GM19452 (cell line): ENCODE data around the gene PKP4.
A peak's percentile ranks its signal among the peaks of the same experiment; 100 is the strongest.
"Not testable (repeated sequence)": the region's sequence is repeated elsewhere in the genome, so short reads cannot be mapped to it uniquely, and the experiment has no call there.

Experiments
- ATAC-seq: cut with Tn5 transposase; IDR thresholded peaks from one replicate; pipeline ENCODE4 v1.9.1; 2021; ENCODE audit not compliant: unreplicated experiment

Gene PKP4, protein sequence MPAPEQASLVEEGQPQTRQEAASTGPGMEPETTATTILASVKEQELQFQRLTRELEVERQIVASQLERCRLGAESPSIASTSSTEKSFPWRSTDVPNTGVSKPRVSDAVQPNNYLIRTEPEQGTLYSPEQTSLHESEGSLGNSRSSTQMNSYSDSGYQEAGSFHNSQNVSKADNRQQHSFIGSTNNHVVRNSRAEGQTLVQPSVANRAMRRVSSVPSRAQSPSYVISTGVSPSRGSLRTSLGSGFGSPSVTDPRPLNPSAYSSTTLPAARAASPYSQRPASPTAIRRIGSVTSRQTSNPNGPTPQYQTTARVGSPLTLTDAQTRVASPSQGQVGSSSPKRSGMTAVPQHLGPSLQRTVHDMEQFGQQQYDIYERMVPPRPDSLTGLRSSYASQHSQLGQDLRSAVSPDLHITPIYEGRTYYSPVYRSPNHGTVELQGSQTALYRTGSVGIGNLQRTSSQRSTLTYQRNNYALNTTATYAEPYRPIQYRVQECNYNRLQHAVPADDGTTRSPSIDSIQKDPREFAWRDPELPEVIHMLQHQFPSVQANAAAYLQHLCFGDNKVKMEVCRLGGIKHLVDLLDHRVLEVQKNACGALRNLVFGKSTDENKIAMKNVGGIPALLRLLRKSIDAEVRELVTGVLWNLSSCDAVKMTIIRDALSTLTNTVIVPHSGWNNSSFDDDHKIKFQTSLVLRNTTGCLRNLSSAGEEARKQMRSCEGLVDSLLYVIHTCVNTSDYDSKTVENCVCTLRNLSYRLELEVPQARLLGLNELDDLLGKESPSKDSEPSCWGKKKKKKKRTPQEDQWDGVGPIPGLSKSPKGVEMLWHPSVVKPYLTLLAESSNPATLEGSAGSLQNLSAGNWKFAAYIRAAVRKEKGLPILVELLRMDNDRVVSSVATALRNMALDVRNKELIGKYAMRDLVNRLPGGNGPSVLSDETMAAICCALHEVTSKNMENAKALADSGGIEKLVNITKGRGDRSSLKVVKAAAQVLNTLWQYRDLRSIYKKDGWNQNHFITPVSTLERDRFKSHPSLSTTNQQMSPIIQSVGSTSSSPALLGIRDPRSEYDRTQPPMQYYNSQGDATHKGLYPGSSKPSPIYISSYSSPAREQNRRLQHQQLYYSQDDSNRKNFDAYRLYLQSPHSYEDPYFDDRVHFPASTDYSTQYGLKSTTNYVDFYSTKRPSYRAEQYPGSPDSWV

DNA sequence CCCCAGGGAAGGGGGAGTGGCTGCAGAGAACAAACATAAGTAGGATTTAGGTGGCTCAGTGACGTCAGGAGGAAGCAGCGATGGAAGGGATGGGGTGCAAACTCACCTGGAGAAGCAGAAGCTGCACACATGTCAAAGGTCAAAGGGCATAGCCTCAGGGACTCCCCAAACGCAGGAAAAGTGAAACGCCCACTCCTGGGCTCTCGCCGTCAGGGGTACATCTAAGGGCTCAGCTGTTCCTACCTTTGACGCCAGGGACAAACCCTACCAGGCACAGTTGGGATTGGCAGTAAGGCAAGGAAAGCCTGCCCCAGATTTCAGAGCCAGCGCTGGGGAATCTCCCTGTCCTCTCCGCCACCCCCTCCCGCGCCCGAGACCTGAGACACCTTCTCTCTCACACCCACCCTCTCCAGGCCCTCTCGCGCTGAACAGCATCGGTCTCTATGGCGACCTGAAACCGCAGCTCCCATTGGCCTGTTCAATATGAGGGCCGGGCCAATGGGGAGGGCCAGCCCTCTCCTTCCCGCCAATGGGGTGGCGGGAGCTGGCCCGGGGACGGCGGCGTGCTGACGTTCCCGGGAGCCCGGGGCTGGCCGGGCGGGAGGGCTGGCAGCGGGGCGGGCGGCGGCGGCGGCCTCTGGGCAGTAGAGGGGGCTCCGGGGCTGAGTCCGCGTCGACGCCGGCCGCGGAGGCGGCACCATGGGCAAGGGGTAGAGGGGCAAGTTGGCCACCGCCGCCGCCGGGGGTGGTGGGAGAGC lies at the start of gene PKP4, which contains the start of gene CCDC148:
PKP4 (plus strand) TSS at position 644 of the 758 bp plus-strand sequence. CDS start 76,233 bp downstream, outside the sequence.
CCDC148 (minus strand) TSS at position 445 of the 758 bp plus-strand sequence; CDS start at position 131, 314 bp downstream.
- peak; percentile 92 for ATAC-seq

DNA sequence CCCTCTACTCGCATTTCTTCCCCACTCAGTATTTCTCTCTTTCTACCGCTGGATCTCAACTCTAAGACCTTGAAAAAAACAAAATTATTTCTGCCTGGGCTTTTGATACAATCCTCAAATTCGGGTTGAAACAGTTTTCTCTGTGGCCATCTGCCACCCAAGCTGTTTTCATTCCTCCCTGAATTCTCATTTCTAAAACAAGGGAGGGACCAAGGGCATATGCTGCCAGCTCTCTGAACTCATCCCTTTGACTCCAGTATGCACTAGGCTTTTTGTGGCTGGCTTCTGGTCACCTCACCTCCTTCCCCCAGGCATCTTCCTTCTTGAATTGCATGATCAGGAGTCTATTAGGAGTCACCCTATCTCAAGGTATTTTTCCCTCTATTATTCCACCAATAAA lies 49.7 kb upstream of the PKP4 start:
- no peak for ATAC-seq

DNA sequence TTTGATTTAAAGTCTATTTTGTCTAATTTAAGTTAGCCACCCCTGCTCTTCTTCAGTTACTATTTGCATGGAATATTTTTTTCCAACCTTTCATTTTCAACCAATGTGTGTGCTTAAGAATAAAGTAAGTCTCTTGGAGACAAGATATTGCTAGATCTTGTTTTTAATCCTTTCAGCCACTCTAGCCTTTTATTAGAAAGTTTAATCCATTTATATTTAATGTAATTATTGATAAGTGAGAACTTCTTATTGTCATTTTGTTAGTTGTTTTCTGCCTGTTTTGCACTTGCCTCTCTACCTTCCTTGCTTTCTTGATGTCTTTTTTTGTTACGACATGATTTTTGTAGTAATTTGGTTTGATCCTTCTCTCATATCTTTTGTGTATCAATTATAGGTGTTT lies 46.6 kb upstream of the PKP4 start:
- ATAC-seq: no peak

DNA sequence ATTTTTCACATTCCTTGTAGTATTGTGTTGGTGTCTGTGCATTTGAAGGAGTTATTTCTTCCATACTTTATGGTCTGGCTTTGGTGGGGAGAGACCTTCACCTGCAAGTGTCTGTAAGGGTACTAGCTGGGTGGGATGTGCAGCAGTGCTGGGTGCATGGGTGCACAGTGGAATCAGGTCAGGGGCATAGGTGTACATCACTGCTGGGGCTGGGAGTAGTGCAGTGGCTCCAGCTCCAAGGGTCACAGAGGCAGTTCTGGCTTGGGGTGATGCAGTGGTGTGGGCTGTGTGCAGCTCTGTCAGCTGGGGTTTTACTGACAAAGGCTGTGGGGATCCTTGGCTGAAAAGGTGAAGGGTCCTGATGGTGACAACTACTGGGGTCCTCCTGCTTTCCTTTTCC lies 45.0 kb upstream of the PKP4 start:
- no peak for ATAC-seq

DNA sequence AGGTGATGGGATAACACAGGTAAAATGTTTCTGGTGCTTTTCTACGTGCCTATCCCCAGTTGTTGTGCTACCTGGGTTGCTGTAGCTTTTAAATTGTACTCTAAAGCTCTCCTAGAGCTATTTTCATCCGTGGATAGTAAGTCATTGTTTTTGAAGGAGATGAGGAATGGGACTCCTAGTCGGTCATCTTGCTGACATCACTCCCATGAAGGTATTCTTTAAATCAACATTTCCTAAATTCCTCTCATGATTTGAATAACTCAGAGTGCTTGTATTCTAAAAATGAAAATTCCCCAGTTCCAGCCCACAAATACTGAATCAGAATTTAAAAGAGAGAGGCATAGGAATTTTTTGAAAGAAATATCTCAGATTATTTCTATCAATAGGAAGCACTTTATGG lies 44.5 kb upstream of the PKP4 start:
- no peak for ATAC-seq

DNA sequence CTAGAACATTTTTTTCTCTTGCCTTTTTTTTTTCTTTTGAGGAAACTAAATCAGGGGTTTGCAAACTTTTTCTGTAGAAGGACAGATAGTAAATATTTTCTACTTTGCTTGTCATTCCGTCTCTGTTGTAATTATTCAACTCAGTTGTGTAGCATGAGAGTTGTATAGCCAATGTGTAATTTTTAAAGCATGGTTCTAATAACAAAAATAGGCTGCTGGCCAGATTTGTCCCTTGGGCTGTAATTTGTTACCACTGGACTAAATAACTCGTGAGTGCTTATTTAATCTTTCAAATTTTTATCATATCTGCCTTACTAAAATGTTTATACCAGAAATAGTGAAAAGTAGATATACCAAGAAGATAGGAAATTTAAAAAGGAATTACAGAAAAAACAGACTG lies 43.2 kb upstream of the PKP4 start:
- no peak for ATAC-seq

DNA sequence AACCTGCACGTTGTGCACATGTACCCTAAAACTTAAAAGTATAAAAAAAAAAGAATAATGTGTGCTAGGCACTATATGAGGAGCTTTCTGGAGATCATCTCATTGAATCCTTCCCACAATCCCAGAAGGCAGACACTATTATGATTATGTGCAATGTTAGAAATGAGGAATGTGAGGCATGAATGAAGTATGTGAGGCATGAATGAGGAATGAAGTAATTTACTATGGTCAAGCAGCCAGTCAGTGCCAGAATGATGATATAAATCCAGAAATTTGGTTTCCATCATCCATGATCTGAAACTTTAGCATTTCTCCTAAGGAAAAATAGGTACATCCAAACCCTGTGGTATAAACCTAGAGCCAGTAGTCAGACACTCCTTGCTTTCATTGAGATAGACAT lies 42.2 kb upstream of the PKP4 start:
- no peak for ATAC-seq

DNA sequence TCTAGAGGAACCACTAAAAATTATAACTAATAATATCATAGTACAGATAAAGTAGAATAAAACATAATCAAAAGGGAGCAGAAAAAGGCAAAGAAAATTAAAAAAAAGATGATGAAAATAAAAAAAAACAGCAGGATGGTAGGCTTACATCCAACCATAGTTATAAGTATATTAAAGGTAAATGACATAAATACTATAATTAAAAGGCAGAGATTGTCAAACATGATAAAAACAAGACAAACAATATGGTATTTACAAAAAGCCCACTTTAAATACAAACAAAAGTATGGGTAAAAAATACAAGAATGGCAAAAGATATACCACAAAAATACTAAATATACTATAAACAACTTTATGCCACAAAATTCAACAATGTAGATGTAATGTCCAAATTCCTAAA lies 24.6 kb upstream of the PKP4 start:
- ATAC-seq: no peak

DNA sequence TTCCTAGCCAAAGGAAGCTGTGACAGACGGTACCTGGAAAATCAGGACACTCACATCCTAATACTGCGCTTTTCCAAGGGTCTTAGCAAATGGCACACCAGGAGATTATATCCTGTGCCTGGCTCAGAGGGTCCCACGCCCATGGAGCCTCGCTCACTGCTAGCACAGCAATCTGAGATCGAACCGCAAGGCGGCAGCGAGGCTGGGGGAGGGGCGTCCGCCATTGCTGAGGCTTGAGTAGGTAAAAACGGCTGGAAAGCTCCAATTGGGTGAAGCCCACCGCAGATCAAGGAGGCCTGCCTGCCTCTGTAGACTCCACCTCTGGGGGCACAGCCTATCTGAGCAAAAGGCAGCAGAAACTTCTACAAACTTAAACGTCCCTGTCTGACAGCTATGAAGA lies 23.0 kb upstream of the PKP4 start:
- ATAC-seq: not testable (repeated sequence)

DNA sequence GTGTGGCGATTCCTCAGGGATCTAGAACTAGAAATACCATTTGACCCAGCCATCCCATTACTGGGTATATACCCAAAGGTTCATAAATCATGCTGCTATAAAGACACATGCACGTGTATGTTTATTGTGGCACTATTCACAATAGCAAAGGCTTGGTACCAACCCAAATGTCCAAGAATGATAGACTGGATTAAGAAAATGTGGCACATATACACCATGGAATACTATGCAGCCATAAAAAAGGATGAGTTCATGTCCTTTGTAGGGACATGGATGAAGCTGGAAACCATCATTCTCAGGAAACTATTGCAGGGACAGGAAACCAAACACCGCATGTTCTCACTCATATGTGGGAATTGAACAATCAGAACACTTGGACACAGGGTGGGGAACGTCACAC lies 17.7 kb upstream of the PKP4 start:
- not testable (repeated sequence) for ATAC-seq

DNA sequence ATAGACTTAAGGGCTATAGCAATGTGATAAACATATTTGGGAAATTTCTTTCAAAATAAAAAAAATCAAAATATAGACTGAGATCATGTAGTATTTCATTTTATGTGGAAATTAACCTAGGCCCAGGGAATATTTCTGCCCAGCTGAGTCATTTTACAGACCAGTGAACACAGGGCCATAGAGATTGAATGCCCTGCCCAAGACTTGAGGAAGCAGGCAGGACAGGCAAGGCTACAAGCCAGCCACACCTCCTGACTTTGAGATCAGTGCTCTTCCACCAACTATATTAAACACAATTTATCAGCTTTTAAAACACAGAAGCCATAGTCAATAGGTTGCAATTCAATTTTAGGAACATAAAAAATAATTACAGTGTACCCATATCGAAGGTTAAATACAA lies 13.1 kb upstream of the PKP4 start:
- no peak for ATAC-seq

DNA sequence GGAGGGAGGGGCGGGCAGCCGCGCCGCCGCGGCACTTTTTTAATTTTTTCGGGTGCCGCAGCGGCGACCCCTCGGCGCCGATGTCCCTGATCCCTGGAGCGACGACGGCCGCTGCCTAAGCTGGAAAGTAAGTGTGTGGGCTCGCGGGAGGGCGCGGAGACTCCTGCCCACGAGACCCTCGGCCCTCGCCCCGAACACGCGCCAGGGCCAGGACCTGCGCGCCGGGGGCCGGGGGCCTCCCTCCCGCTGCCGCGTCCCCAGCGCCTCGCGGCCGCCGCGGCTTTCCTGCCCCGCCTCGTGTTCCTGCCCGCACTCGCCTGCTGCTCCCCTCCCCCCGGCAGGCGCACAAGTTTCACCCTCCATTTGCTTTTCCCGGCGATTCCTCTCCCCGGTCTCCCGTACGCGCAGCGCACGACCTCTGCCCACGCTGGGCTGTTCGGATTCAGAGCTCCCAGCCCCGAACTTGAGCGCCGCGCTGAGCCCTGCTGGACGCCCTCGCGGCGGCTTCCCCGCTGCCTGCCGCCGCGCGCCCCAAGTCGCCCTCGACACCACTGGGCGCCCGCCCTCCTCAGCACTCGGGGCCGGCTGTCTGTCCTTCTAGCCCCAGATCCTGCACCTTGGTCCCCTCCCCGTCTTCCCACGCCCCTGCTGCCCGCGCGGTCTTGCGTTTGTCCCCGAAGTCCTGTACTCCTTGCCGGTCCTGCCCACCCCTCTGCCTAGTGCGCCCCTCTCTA lies 507 bp downstream of the PKP4 start:
- peak; percentile 30 for ATAC-seq

DNA sequence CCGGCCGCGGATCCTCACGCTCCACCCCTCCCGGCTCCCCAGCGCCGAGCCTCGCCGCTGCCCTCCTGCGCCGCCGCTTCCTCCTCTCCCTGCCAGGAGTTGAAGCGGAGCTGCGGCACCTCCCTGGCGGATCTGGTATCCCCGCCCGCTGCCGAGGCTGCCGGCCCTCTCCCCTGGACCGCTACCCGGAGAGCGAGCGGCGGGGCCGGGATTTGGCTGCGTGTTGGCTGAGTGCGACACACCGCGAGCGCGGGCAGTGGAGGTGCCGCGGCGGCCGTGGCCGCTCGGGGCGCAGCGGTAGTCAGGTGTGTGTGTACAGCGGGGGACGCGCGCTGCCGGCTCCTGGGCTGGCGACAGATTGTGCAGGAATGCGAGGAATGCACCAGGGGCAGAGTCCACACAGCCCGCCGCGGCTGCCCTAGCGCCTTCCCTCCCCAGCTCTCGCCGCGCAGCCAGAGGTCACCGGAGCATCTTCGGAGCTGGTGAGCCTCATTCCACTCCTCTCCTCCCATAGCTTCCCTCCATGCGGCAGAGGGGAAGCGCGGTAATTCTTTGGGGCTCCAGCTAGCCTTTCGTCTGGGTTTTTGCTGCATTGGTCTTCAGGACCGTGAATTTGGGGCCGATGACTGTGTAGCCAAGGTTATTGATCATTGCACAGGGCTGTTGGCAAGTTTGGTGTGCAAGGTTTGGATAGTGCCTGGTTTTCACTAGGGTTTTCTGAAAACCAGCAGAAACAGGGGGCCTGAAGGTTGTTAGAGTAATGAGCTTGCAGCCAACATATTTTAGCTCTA lies 1.3 kb downstream of the PKP4 start:
- peak; percentile 53 for ATAC-seq

DNA sequence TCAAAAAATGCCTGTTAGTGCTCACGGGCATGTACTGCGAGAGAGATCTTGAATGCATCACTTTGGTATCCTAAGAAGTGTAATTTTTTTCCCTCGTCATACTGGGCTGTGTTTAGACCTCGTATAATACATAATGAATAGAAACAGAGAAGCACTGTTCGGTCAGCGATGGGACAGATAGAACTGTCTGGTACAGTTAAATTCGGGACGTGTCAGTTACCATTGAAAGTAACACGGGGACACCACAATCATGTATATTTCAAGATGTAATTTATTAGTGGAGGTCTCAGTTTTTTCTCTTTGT lies 1.8 kb downstream of the PKP4 start:
- no peak for ATAC-seq

DNA sequence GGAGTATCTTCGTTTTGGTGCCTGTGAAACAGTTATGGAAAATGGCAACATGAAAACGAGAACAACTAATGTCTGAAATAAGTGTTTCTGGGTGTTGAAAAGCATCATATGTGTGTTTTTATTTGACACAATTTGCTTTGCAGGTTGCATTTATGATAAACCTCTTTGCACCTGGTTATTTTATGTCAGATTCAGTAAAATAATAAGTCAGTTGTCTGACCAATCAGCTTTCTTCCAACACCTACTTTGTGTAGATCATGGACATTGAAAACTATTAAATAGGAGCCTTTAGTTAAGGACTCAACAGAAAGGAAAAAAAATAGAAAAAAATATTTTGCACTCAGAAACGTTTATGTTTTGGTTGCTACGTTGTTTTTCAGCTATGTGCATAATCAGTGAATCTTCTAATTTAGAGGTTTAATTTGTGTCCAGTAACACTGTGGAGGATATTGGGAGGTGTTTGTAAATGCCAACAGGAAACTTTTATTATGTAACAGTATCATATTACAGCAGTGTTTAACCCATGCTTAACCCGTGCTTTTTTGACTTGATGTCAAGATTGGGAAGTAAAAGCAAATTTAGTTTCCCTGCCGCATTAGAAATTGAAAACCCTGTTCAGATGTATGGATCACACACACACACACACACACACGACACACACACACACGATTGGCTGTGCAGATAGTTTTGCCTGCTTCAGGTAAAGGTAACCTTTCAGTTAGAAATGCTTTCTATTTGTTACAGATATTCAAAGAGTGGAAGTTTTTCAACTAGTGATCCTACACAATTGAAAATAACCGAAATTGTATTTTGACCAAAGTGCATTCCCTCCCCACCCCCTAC lies 2.6 kb downstream of the PKP4 start:
- no peak for ATAC-seq

DNA sequence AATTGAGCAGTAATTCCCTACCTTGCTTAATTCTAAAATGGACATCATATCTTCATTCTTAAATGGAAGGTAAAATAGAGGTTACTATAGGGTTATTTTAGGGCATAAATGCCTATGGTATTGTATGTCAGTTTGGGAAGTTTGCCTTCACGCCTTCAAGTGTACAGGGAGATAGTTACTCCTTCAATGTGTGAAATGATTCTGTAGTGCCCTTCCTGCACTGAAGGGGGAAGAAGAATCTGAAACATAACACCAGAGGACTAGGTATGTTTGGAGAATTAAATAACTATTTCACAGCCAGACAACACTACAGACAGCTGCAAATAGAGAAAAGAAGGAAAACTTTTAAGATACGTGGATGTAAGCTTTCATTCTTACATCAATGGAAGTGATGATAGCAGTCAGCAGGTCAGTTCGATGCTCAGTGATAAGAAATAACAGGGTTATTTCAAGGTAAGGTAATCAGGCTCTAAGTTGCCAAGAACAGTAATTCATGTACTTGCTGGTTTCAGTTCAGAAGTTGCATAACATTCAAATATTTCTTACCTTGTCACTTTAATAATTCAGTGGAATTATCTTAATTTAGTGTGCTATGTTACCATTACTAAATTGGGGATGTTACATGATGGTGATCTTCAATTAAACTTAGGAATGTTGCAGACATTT lies 4.0 kb downstream of the PKP4 start:
- ATAC-seq: no peak

DNA sequence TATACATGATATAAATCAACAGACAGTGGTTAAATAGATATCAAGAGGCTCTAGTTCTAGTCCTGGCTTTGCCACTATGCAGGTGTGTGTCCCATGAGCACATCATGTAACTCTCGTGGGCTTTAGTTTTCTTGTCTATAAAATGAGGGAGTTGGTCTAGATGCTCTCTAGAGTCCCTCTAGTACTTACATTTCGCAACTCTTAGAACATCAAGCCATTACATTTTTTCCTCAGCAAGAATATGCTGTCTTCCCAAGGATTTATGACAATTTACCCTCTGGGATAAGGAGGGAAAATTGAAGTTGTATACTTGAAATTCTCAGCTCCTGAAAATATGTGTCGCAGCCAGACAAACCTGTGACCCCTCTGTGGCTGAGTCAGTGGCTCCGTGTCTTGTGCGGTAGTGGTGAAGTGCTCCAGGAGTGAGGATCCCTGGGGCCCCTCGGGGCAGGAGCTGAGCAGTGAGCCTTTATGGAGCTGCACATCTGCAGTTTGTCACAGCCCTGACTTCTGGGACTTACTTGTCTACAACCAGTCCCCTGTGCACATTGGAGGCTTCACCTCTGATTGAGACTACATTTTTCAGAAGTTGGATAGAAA lies 6.8 kb downstream of the PKP4 start:
- no peak for ATAC-seq
